Duodenal mucosa (tissue), 2 donors: ENCODE measurements around the gene YTHDC1.

Experiments used
- H3K27ac ChIP-seq: one replicate; pipeline ENCODE4 v1.7.0; 2013; ENCODE audit warnings: low read depth, low read length
- H3K27me3 ChIP-seq, 2 donors: one replicate each; pipeline ENCODE4 v1.7.0; 2013; ENCODE audit warnings: low read length in 2 of 2, control low read depth in 1 of 2; ENCODE audit not compliant: insufficient read depth in 2 of 2, control insufficient read depth in 1 of 2
- H3K36me3 ChIP-seq, 2 donors: one replicate each; pipeline ENCODE4 v1.7.0; 2013; ENCODE audit warnings: low read length in 2 of 2, control low read depth in 1 of 2; ENCODE audit not compliant: insufficient read depth in 2 of 2, control insufficient read depth in 1 of 2
- H3K4me1 ChIP-seq, 2 donors: one replicate each; pipeline ENCODE4 v1.7.0; 2013; ENCODE audit warnings: low read length in 2 of 2, control low read depth in 1 of 2; ENCODE audit not compliant: insufficient read depth in 2 of 2, control insufficient read depth in 1 of 2
- H3K4me3 ChIP-seq, 2 donors: one replicate each; pipeline ENCODE4 v1.7.0; 2013; ENCODE audit warnings: low read length in 2 of 2, low read depth in 1 of 2
- H3K9ac ChIP-seq, 2 donors: one replicate each; pipeline ENCODE4 v1.7.0; 2013; ENCODE audit warnings: low read length in 2 of 2, low read depth in 1 of 2
- H3K9me3 ChIP-seq, 2 donors: one replicate each; pipeline ENCODE4 v1.7.0; 2013; ENCODE audit warnings: low read length in 2 of 2, control low read depth in 1 of 2; ENCODE audit not compliant: control insufficient read depth in 1 of 2

YTHDC1 gene

GRCh38 chr4:68337522-68337921, 12.4 kb downstream of the YTHDC1 start:
- no peak overlapping the region for H3K4me3 ChIP-seq
- peaks cover 18 to 30% of the 10 kb centered on the region in 2 donors for H3K36me3 ChIP-seq
- peaks cover 26 to 32% of the 10 kb centered on the region in 2 donors for H3K4me1 ChIP-seq
- no peaks in the 10 kb centered on the region for H3K27me3 ChIP-seq
- H3K9ac ChIP-seq = no peak overlapping the region
- H3K27ac ChIP-seq = no peak overlapping the region
- no peaks in the 10 kb centered on the region for H3K9me3 ChIP-seq

DNA sequence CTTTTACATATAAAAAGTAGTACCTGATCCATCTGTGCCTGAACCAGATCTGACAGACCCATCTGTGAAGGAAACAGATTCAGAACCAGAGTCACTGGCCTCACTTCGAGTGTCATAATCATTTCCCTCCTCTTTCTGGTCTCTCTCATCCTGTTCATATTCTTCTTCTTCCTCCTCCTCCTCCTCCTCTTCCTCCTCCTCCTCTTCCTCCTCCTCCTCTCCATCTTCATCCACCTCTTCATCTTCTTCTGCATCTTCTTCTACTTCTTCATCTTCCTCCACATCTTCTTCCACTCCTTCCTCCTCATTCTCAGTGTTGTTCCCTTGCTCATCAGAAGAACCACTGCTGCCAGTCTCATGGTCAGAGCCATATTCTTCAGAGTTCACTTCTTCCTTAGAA, 12.9 kb downstream of the YTHDC1 start:
- Histone ChIP-seq H3K9me3 (no peaks in the 10 kb centered on the region), H3K4me3 (no peak overlapping the region), H3K9ac (no peak overlapping the region), H3K36me3 (peaks cover 21 to 35% of the 10 kb centered on the region in 2 donors), H3K27me3 (no peaks in the 10 kb centered on the region), H3K27ac (no peak overlapping the region), H3K4me1 (peaks cover 21 to 29% of the 10 kb centered on the region in 2 donors)

- Histone ChIP-seq H3K36me3 (peaks cover 25 to 40% of the 10 kb centered on the region in 2 donors), H3K27ac (no peak overlapping the region)
These were observed 13.4 kb downstream of the YTHDC1 start for GRCh38 chr4:68336530-68336929.

GRCh38 chr4:68326141-68326540, 23.7 kb downstream of the YTHDC1 start:
- Histone ChIP-seq H3K4me3 (no peak overlapping the region), H3K4me1 (no peaks in the 10 kb centered on the region), H3K9ac (no peak overlapping the region), H3K36me3 (peaks cover 38 to 70% of the 10 kb centered on the region in 2 donors), H3K27ac (no peak overlapping the region), H3K27me3 (no peaks in the 10 kb centered on the region), H3K9me3 (no peaks in the 10 kb centered on the region)

More at GRCh38 chr4:68336530-68336929, 13.4 kb downstream of the YTHDC1 start:
- Histone ChIP-seq H3K9me3 (no peaks in the 10 kb centered on the region), H3K4me1 (peaks cover 17 to 25% of the 10 kb centered on the region in 2 donors), H3K4me3 (no peak overlapping the region), H3K27me3 (no peaks in the 10 kb centered on the region), H3K9ac (no peak overlapping the region)

- Histone ChIP-seq H3K27me3 (no peaks in the 10 kb centered on the region), H3K27ac (no peak overlapping the region), H3K36me3 (peaks cover 27 to 61% of the 10 kb centered on the region in 2 donors), H3K4me3 (no peak overlapping the region), H3K4me1 (no peaks in the 10 kb centered on the region), H3K9ac (no peak overlapping the region), H3K9me3 (no peaks in the 10 kb centered on the region)
These were observed 25.2 kb downstream of the YTHDC1 start for GRCh38 chr4:68324519-68325262.

DNA sequence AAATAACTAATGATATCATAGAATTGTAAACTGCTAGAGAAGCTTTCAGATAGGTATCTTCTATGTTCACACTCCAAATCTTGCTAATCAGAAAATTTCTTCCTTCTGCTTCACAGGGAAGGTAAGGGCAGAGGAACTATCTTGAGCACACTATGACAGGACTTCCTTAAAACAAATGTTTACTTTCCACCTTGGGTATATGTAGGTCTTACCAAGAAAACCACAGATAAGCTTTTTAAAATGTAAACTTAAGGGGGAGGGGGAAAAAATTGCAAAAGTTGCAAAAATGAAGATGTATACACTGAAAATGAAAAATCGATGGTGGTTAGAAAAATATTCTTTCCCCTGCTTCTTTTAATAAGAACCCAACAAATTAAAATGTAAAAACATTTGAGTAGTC, 30.9 kb downstream of the YTHDC1 start:
- Histone ChIP-seq H3K4me3 (no peak overlapping the region), H3K27me3 (no peaks in the 10 kb centered on the region), H3K36me3 (peaks cover 30 to 78% of the 10 kb centered on the region in 2 donors), H3K9ac (no peak overlapping the region), H3K9me3 (no peaks in the 10 kb centered on the region), H3K27ac (no peak overlapping the region), H3K4me1 (no peaks in the 10 kb centered on the region)

DNA sequence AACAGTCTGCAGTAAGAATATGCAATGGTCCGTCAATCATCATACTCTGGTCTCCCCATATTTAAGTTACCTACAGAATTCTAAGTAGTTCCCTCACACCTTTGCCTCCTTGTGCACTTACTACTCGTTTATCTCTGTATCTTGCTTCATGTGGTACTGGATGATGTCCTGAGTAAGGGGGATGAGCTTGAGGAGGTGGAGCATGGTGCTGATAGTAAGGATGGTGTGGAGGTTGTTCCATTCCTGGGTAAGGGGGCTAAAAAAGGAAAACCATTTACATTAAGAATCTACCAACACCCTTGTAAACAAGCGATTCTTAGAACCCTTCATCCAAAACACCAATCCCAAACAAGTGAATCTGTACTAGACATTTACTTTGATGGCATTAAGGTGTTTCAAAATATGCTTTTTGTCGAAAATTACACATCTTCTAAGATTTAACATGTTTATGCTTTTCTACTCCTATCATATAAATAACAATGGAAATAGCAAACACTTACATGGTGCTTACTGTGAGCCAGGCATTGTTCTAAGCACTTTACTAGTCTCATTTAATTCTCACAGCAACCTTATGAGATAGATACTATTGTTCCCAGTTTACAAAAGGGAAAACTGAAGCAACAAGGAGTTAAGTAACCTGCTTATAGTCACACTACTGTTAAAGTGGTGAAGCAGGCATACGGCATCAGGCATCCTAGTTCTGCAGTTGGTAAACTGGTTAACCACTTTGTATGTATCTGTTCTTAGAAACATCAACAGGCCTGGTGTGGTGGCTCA, 33.5 kb downstream of the YTHDC1 start:
- Histone ChIP-seq H3K9ac (no peak overlapping the region), H3K4me3 (no peak overlapping the region), H3K36me3 (peaks cover 35 to 70% of the 10 kb centered on the region in 2 donors), H3K9me3 (no peaks in the 10 kb centered on the region), H3K27ac (no peak overlapping the region), H3K4me1 (no peaks in the 10 kb centered on the region), H3K27me3 (no peaks in the 10 kb centered on the region)

- no peak overlapping the region for H3K4me3 ChIP-seq
- no peaks in the 10 kb centered on the region for H3K27me3 ChIP-seq
- H3K9me3 ChIP-seq = no peaks in the 10 kb centered on the region
- no peaks in the 10 kb centered on the region for H3K4me1 ChIP-seq
- no peak overlapping the region for H3K27ac ChIP-seq
- no peak overlapping the region for H3K9ac ChIP-seq
- peaks cover 25 to 30% of the 10 kb centered on the region in 2 donors for H3K36me3 ChIP-seq
These were observed 39.1 kb downstream of the YTHDC1 start for GRCh38 chr4:68310651-68311247.

GRCh38 chr4:68304731-68305130, 45.2 kb downstream of the YTHDC1 start:
- H3K27me3 ChIP-seq = no peaks in the 10 kb centered on the region
- H3K4me1 ChIP-seq = no peaks in the 10 kb centered on the region
- H3K27ac ChIP-seq = no peak overlapping the region
- no peak overlapping the region for H3K9ac ChIP-seq
- no peak overlapping the region for H3K4me3 ChIP-seq
- no peaks in the 10 kb centered on the region for H3K36me3 ChIP-seq
- H3K9me3 ChIP-seq = no peaks in the 10 kb centered on the region
